Right lobe of liver (tissue), 4 donors: ENCODE measurements around the gene TECPR1.

Experiments used
- POLR2A ChIP-seq: fragments of 450-650 bp; IDR thresholded peaks from one replicate; pipeline ENCODE4 v1.6.1; 2017; ENCODE audit warnings: antibody characterized with exemption, mild to moderate bottlenecking
- TF ChIP-seq, protein P1 (sequence below), 4 donors: fragments of 200-600 bp in 3 of 4; fragments of 450-650 bp in 1 of 4; IDR thresholded peaks; one replicate each; pipeline versions ENCODE4 v1.5.1 to v1.8.0; 2016 to 2022; ENCODE audit warnings: antibody characterized with exemption in 4 of 4, mild to moderate bottlenecking in 2 of 4
- donor health status: DM: no; HTN: no; CAD: no.
- donor health status: DM: no; HTN: no; CAD: no.
- donor health status: DM: no; HTN: yes; CAD: no.

DNA sequence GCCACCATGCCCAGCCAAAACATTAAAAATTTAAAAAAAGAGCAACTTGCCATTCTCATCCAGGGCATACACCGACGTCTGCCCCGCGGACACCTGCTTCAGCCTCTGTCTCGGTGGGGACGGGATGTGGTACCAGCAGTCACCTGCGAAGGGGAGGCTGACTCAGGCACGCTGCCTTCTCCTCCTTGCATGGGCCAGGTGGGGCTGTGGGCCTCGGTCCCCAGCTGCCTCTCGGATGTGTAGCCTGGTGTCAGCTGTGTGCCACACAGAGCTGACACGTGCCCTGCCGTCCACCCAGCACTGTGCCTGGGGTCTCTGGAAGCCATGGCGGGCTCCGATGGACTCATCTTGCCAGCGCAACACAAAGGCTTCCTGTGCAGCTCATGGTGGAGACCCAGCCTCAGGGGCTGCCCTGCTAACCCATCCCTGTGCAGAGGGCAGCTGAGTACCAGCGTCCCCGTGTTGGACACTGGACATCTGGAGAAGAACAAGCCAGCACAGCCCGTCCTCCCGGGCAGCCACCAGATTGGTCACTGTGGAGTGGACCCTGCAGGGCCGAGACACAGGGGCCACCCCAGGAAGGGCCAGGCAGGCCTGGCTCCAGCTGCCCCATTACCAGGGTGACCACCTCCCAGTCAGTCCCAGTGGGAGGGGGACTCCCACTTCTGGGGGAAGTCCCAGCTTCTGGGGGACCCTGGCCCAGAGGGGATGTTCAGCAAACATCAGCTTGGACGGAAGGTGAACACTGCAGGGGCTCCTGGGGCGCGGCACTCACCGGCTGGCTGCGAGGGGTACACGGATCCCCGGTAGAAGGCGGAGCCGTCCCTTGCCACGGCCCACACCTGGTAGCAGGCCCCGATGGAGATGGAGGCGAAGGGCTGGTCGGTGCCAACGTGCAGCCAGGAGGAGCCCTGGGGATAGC is 30.2 kb downstream of the TECPR1 start:
- no peak for TF ChIP-seq POLR2A
- TF ChIP-seq, protein P1, sequence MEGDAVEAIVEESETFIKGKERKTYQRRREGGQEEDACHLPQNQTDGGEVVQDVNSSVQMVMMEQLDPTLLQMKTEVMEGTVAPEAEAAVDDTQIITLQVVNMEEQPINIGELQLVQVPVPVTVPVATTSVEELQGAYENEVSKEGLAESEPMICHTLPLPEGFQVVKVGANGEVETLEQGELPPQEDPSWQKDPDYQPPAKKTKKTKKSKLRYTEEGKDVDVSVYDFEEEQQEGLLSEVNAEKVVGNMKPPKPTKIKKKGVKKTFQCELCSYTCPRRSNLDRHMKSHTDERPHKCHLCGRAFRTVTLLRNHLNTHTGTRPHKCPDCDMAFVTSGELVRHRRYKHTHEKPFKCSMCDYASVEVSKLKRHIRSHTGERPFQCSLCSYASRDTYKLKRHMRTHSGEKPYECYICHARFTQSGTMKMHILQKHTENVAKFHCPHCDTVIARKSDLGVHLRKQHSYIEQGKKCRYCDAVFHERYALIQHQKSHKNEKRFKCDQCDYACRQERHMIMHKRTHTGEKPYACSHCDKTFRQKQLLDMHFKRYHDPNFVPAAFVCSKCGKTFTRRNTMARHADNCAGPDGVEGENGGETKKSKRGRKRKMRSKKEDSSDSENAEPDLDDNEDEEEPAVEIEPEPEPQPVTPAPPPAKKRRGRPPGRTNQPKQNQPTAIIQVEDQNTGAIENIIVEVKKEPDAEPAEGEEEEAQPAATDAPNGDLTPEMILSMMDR (IDR thresholded peaks at IDR 0.05) = no peak
